IPS-20b (cell line): Measurements from ENCODE around the gene IL13.

Experiments
- H3K27ac ChIP-seq: one replicate; pipeline ENCODE4 v1.5.1; 2013; ENCODE audit warnings: low read length
- H3K27me3 ChIP-seq: 2 replicates; pipeline ENCODE4 v1.6.1; 2013; ENCODE audit warnings: mild to moderate bottlenecking, low read length, inconsistent platforms; ENCODE audit not compliant: insufficient read depth
- H3K36me3 ChIP-seq: 2 replicates; pipeline ENCODE4 v1.6.1; 2013; ENCODE audit warnings: low read depth, mild to moderate bottlenecking, inconsistent platforms, low read length, moderate library complexity; ENCODE audit not compliant: insufficient read depth
- H3K4me1 ChIP-seq: 2 replicates; pipeline ENCODE4 v1.6.1; 2013; ENCODE audit warnings: mild to moderate bottlenecking, control low read depth, inconsistent platforms, low read length, moderate library complexity; ENCODE audit not compliant: insufficient read depth
- H3K4me3 ChIP-seq: 2 replicates; pipeline ENCODE4 v1.5.1; 2013; ENCODE audit warnings: mild to moderate bottlenecking, low read length, inconsistent platforms
- H3K9ac ChIP-seq: 2 replicates; pipeline ENCODE4 v1.6.1; 2013; ENCODE audit warnings: low read depth, mild to moderate bottlenecking, inconsistent platforms, low read length, moderate library complexity
- H3K9me3 ChIP-seq: 2 replicates; pipeline ENCODE4 v1.6.1; 2013; ENCODE audit warnings: mild to moderate bottlenecking, low read depth, low read length, inconsistent platforms; ENCODE audit not compliant: insufficient read depth

Gene IL13

GRCh38 chr5:132667309-132667708, 9.3 kb downstream of the IL13 start:
- Histone ChIP-seq H3K9ac (no peak overlapping the region), H3K36me3 (no peaks in the 10 kb centered on the region), H3K4me1 (no peaks in the 10 kb centered on the region; the same call in 1 of the 2 replicates), H3K4me3 (no peak overlapping the region), H3K27ac (no peak overlapping the region), H3K27me3 (no peaks in the 10 kb centered on the region), H3K9me3 (no peaks in the 10 kb centered on the region)

GRCh38 chr5:132667761-132668705, 10.1 kb downstream of the IL13 start:
- no peak overlapping the region for H3K4me3 ChIP-seq
- no peak overlapping the region for H3K27ac ChIP-seq
- H3K27me3 ChIP-seq = no peaks in the 10 kb centered on the region
- H3K9ac ChIP-seq = no peak overlapping the region
- no peaks in the 10 kb centered on the region for H3K9me3 ChIP-seq
- no peaks in the 10 kb centered on the region for H3K36me3 ChIP-seq
- no peaks in the 10 kb centered on the region; the same call in 1 of the 2 replicates for H3K4me1 ChIP-seq

GRCh38 chr5:132668706-132669454, 10.9 kb downstream of the IL13 start:
- no peaks in the 10 kb centered on the region; the same call in 1 of the 2 replicates for H3K4me1 ChIP-seq
- H3K27ac ChIP-seq = no peak overlapping the region
- H3K9ac ChIP-seq = no peak overlapping the region
- no peak overlapping the region for H3K4me3 ChIP-seq
- no peaks in the 10 kb centered on the region for H3K36me3 ChIP-seq
- no peaks in the 10 kb centered on the region for H3K27me3 ChIP-seq
- no peaks in the 10 kb centered on the region for H3K9me3 ChIP-seq

- Histone ChIP-seq H3K4me3 (no peak overlapping the region), H3K27me3 (no peaks in the 10 kb centered on the region), H3K27ac (no peak overlapping the region), H3K4me1 (no peaks in the 10 kb centered on the region; the same call in 1 of the 2 replicates), H3K9me3 (no peaks in the 10 kb centered on the region), H3K9ac (no peak overlapping the region), H3K36me3 (no peaks in the 10 kb centered on the region)
These were observed 11.5 kb downstream of the IL13 start for GRCh38 chr5:132669455-132669820.

- no peaks in the 10 kb centered on the region for H3K9me3 ChIP-seq
- no peaks in the 10 kb centered on the region for H3K36me3 ChIP-seq
- no peak overlapping the region for H3K4me3 ChIP-seq
- H3K27me3 ChIP-seq = no peaks in the 10 kb centered on the region
- no peaks in the 10 kb centered on the region; the same call in 1 of the 2 replicates for H3K4me1 ChIP-seq
- no peak overlapping the region for H3K9ac ChIP-seq
- H3K27ac ChIP-seq = no peak overlapping the region
These were observed 12.3 kb downstream of the IL13 start for GRCh38 chr5:132669966-132670882.

- H3K9ac ChIP-seq = no peak overlapping the region
- no peaks in the 10 kb centered on the region; the same call in 1 of the 2 replicates for H3K4me1 ChIP-seq
- no peaks in the 10 kb centered on the region for H3K27me3 ChIP-seq
- no peaks in the 10 kb centered on the region for H3K36me3 ChIP-seq
- no peak overlapping the region for H3K4me3 ChIP-seq
- no peak overlapping the region for H3K27ac ChIP-seq
- H3K9me3 ChIP-seq = no peaks in the 10 kb centered on the region
These were observed 13.0 kb downstream of the IL13 start for GRCh38 chr5:132671000-132671399.

GRCh38 chr5:132673488-132673887, 15.5 kb downstream of the IL13 start:
- H3K27me3 ChIP-seq = no peaks in the 10 kb centered on the region
- H3K9me3 ChIP-seq = no peaks in the 10 kb centered on the region
- no peak overlapping the region for H3K4me3 ChIP-seq
- H3K27ac ChIP-seq = no peak overlapping the region
- H3K36me3 ChIP-seq = no peaks in the 10 kb centered on the region
- no peak overlapping the region for H3K9ac ChIP-seq
- no peaks in the 10 kb centered on the region; the same call in 1 of the 2 replicates for H3K4me1 ChIP-seq

- Histone ChIP-seq H3K4me3 (no peak within 1 kb of the TSS), H3K36me3 (no peaks in the 10 kb centered on the region), H3K9ac (no peak within 1 kb of the TSS), H3K9me3 (no peaks in the 10 kb centered on the region), H3K27me3 (no peaks in the 10 kb centered on the region), H3K27ac (no peak within 1 kb of the TSS), H3K4me1 (no peaks in the 10 kb centered on the region; the same call in 1 of the 2 replicates)
These were observed 16.1 kb downstream of the IL13 start, which contains the start of gene IL4 for GRCh38 chr5:132673939-132674630. TSS of gene IL4 (plus strand) at chr5:132673989. CDS start at chr5:132674051, 62 bp downstream.

GRCh38 chr5:132674671-132675506, 16.9 kb downstream of the IL13 start:
- Histone ChIP-seq H3K27ac (no peak overlapping the region), H3K4me3 (no peak overlapping the region), H3K9me3 (no peaks in the 10 kb centered on the region), H3K9ac (no peak overlapping the region), H3K36me3 (no peaks in the 10 kb centered on the region), H3K4me1 (no peaks in the 10 kb centered on the region; the same call in 1 of the 2 replicates), H3K27me3 (no peaks in the 10 kb centered on the region)
